GM12864 (cell line): Measurements from ENCODE around the gene RAB40C.

Experiments used
- DNase-seq: peaks from one replicate; pipeline ENCODE4 v3.0.0-alpha.2; 2011; ENCODE audit warnings: low read depth
- H3K4me3 ChIP-seq: 2 replicates; pipeline ENCODE4 v1.5.1; 2011; ENCODE audit warnings: mild to moderate bottlenecking, low read depth, low read length, control low read depth
- CTCF ChIP-seq: IDR thresholded peaks from 2 replicates; pipeline ENCODE4 v1.5.1; 2011; ENCODE audit warnings: low read depth, mild to moderate bottlenecking, moderate library complexity, low read length, control low read depth, inconsistent platforms; ENCODE audit errors: missing control alignments

RAB40C gene

GRCh38 chr16:555528-556473 lies 34.1 kb upstream of the RAB40C start:
- no peak for DNase-seq
- no peak for TF ChIP-seq CTCF
- H3K4me3 ChIP-seq: no peak overlapping the region

GRCh38 chr16:556474-557173 lies 33.2 kb upstream of the RAB40C start:
- no peak for DNase-seq
- no peak for TF ChIP-seq CTCF
- H3K4me3 ChIP-seq: no peak overlapping the region

DNA sequence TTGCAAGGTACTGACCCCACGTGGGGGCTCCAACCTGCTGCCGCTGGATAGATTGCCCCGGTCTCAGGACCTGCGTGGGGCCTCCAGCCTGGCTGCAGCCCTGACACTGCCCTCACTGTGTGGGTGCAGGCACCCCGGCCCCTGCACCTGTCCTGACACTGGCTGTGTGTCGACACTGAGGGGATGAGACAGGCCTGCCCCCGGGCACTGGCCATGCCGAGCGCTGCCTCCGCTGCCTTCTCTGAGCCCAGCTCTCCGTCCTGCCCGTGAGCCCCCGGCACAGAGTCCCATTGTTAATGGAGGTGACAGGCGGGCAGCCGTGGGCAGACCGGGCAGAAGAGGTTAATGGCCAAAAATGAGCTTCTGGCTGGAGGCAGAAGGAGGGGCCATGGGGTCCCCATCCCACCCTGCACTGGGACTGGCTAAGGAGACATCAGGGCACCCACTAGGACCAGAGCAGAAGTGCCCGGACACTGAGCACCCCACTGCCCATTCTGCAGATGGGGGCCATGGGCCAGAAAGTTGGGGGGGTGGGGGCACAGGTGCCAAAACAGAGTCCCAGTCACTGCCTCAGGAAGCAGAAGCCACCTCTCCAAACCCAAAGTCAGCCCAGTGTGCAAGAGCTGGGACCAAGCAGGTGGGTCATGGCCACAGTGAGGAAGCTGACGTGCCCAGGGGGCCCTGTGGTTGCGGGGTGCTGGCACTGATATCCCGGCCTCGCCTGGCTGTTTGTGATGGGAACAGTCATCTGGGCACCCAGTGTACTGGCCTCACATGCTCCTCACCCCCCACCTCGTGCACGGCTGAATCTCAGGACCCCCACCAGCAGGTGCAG lies 32.2 kb upstream of the RAB40C start:
- no peak overlapping the region for H3K4me3 ChIP-seq
- DNase-seq: no peak
- no peak for TF ChIP-seq CTCF

GRCh38 chr16:558298-559020 lies 31.4 kb upstream of the RAB40C start:
- no peak for DNase-seq
- no peak overlapping the region for H3K4me3 ChIP-seq
- no peak for TF ChIP-seq CTCF

DNA sequence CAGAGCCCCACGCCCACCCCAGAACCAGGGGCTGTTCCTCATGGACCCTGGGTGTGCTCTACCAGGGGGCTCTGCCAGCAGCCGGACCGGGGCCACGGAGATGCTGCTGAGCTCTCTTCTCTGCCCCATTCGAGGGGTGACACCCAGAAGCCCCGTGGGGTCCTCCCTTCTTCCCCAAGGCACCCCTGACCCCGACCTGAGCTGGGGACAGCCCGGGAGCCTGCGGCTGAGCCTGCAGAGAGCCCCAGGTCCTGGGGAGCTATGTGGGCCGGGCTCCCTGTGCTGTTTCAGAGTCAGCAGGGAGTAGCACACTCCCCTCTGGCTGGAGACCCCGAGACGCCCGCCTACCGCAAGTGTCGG lies 30.9 kb upstream of the RAB40C start:
- TF ChIP-seq CTCF: no peak
- H3K4me3 ChIP-seq: no peak overlapping the region
- DNase-seq: no peak
